ENCODE data around the gene CIC.

DNA sequence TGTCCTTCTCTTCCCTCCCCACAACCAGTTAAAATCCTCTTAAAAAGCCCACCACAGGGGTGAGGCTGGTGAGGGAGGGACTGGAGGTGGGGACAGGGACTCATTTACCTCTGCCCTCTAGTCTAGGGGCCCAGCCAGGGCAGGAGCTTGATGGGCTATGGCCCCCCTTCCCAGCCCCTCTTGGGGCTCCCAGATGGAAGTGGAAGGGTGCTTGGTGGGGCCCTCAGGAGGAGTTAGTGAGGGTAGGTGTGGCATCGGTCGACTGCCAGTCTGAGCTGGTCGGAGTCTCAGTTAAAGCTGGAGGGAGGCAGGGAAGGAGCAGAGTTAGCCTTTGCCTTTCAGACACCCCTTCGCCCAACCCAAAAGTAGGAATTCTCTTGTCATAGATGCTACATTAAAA, 38.5 kb upstream of the CIC start:
- TF ChIP-seq EZH2phosphoT487 (conservative IDR thresholded peaks at IDR 0.05; ENCODE audit: low read length) (no peak), CTCF (IDR thresholded peaks at IDR 0.05; ENCODE audit: insufficient read depth, low read length, poor library complexity, severe bottlenecking) (no peak)
